Glomerular visceral epithelial cell (primary cell): ENCODE data around the gene B3GNT7.
"Not testable (repeated sequence)": the region's sequence is repeated elsewhere in the genome, so short reads cannot be mapped to it uniquely, and the experiment has no call there.

Source experiments
- DNase-seq: peaks from one replicate; pipeline ENCODE4 v3.0.0-alpha.2; 2016; ENCODE audit errors: extremely low spot score

Gene B3GNT7

GRCh38 chr2:231367178-231367577, 28.3 kb upstream of the B3GNT7 start:
- no peak for DNase-seq

- DNase-seq: no peak
Observed at GRCh38 chr2:231369580-231370428, 25.7 kb upstream of the B3GNT7 start.

GRCh38 chr2:231370429-231370748, 25.1 kb upstream of the B3GNT7 start:
- DNase-seq: no peak

GRCh38 chr2:231370749-231371429, 24.6 kb upstream of the B3GNT7 start:
- no peak for DNase-seq

- no peak for DNase-seq
Observed at GRCh38 chr2:231371430-231372054, 24.0 kb upstream of the B3GNT7 start.

GRCh38 chr2:231372326-231372725, 23.2 kb upstream of the B3GNT7 start:
- no peak for DNase-seq

- DNase-seq: no peak
Observed at GRCh38 chr2:231373184-231373583, 22.3 kb upstream of the B3GNT7 start.

- DNase-seq: no peak
Observed at GRCh38 chr2:231373786-231374349, 21.6 kb upstream of the B3GNT7 start.

- no peak for DNase-seq
Observed at GRCh38 chr2:231374771-231375170, 20.7 kb upstream of the B3GNT7 start.

- not testable (repeated sequence) for DNase-seq
Observed at GRCh38 chr2:231375994-231376615, 19.4 kb upstream of the B3GNT7 start.

GRCh38 chr2:231376857-231377256, 18.7 kb upstream of the B3GNT7 start:
- no peak for DNase-seq

- DNase-seq: no peak
Observed at GRCh38 chr2:231378026-231378722, 17.3 kb upstream of the B3GNT7 start.

- no peak for DNase-seq
Observed at GRCh38 chr2:231379266-231380215, 16.0 kb upstream of the B3GNT7 start.

- no peak for DNase-seq
Observed at GRCh38 chr2:231380307-231380706, 15.2 kb upstream of the B3GNT7 start.

- DNase-seq: no peak
Observed at GRCh38 chr2:231380991-231381847, 14.3 kb upstream of the B3GNT7 start.

GRCh38 chr2:231382116-231382515, 13.4 kb upstream of the B3GNT7 start:
- no peak for DNase-seq

GRCh38 chr2:231383416-231384108, 11.9 kb upstream of the B3GNT7 start:
- peak; percentile 39 for DNase-seq

- DNase-seq: no peak
Observed at GRCh38 chr2:231384109-231384435, 11.4 kb upstream of the B3GNT7 start.

GRCh38 chr2:231384970-231385369, 10.5 kb upstream of the B3GNT7 start:
- no peak for DNase-seq
